Renal cortical epithelial cell (primary cell): ENCODE results near the gene OR5K1. TPM values are rescaled to one million over a fixed set of nuclear protein-coding genes. Genes with fewer than 3 reads are reported as not detected.

ENCODE experiments used
- DNase-seq: peaks from one replicate; pipeline ENCODE4 v3.0.0-alpha.2; 2011; ENCODE audit warnings: low read depth
- total RNA-seq: library from RNA; depleted of rRNA; stranded (reverse); fragments of >200 nt; gene quantifications from 2 replicates; pipeline ENCODE4 v1.2.3, GENCODE V29; 2014

OR5K1 gene
- total RNA-seq, 1 donor from 2014 or later, result not detected

DNA sequence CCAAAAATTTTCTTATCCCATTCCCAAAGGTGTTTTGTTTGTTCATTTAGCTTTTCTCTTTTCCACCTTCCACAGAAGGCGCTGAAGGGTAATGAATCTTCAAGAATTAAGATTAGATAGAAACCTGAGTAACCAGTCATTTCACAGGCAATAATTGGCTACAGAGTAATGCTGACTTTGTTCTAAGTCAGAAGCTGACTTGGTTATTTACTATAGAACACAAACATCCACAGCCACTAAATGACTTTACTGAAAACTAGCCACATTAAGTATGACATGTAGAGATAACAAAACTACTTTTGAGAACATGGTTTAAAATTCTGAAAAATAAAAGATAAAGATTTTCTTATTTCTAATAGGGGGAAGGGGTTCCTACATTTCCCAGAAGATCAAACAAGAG is 51.9 kb downstream of the OR5K1 start:
- DNase-seq, result no peak

DNA sequence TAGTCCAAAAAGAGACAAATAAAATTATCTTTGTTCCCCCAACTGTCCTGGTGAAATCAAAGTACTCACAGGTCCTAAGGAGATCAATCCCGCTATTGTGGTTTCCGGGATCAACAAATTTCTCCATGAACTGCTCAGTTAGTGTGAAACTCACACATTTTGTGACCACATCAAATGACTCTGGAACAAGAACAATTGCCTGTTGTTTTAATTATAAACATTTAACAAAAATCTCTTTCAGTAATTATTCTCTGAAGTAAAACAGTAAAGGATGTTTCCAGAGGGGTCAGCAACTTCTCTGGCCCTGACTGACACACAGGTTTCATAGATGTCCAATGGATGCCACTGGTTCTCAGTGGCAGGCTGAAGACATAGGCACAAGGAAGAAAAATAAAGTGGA is 55.8 kb downstream of the OR5K1 start:
- no peak for DNase-seq

DNA sequence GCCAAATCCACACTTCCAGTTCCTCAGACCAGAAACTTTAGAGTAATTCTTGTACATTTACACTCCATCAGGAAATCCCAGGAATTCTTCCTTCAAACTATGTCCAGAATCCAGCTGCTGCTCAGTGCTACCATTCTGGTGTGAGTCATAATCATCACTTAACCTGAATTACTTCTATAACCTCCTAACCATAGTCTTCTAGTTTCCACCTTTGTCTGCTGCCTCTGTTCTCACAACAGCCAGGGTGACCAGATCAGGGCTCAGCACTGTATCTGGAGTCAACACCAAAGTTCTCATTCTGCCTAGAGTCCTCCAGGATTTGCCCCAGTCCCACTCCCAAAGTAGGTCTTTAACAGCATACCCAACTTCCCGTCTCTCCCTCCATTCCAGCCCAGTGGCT is 56.4 kb downstream of the OR5K1 start:
- peak; percentile 56 for DNase-seq

DNA sequence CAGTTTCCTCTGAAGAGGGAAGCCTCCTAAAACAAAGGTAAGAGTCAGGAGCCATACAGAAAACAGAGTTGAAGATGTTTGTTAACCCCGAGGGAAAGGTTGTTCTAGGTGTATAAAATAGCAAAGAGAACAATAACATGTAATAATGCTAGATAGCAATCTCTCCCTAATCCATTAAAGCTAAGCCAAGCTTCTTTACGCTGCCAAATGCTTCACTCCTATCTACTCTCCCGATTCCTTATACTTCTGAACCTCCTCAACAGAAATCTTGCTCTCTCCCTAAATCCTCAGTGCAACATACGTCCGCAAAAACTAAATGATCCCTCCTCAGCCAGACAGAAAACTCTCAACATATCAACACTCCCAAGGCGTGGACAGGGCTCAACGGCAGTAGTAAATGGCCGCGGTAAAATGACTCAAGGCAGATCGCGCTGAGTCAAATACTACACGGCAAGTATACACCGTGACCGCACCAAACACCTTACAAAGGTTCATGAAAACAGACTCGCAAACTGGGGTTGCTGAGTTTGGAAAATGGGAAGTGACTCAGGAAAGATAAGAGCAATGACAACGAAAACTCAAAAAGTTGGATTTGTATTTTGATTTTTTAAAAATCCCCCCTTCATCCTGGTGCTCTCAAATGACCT is 59.0 kb downstream of the OR5K1 start:
- DNase-seq, result peak; percentile 75

Other genes starting within 250 kb of the OR5K1 start
- gene OR5H6, start 199.0 kb upstream of the OR5K1 start, total RNA-seq, result not detected in 2 replicates
- gene OR5H2, start 180.7 kb upstream of the OR5K1 start, total RNA-seq, result not detected in 2 replicates
- not detected in 2 replicates for gene OR5K4, start 109.3 kb upstream of the OR5K1 start, total RNA-seq
- gene OR5K3, start 72.5 kb upstream of the OR5K1 start, total RNA-seq, result not detected in 2 replicates
- not detected in 2 replicates for gene OR5K2, start 34.5 kb downstream of the OR5K1 start, total RNA-seq
- 160 and 180 TPM in 2 replicates for gene CLDND1, start 59.7 kb downstream of the OR5K1 start, total RNA-seq
- not detected in 2 replicates for gene GPR15, start 68.8 kb downstream of the OR5K1 start, total RNA-seq
- 22.1 and 27.8 TPM in 2 replicates for gene CPOX, start 130.4 kb downstream of the OR5K1 start, total RNA-seq